SK-N-MC (cell line): ENCODE data around the gene ZNF526.

Source experiments
- DNase-seq: peaks from one replicate; pipeline ENCODE4 v3.0.0-alpha.2; 2011; ENCODE audit warnings: low read depth, low spot score
- H3K27ac ChIP-seq: fragments of 200-600 bp; sonication (generic); 2 replicates; pipeline ENCODE4 v1.5.1; 2016; ENCODE audit warnings: mixed run types
- H3K36me3 ChIP-seq: fragments of 200-600 bp; sonication (generic); 2 replicates; pipeline ENCODE4 v1.6.1; 2017; ENCODE audit warnings: antibody characterized with exemption, low read length, mixed read lengths; ENCODE audit not compliant: insufficient read depth
- H3K4me3 ChIP-seq: fragments of 200-600 bp; sonication (generic); 2 replicates; pipeline ENCODE4 v1.5.1; 2016
- H3K9ac ChIP-seq: fragments of 200-600 bp; sonication (generic); 2 replicates; pipeline ENCODE4 v1.8.0; 2017; ENCODE audit warnings: mixed run types, mixed read lengths; ENCODE audit not compliant: insufficient read length
- H3K9me3 ChIP-seq: fragments of 200-600 bp; sonication (generic); 2 replicates; pipeline ENCODE4 v1.6.1; 2017; ENCODE audit warnings: low read depth, mild to moderate bottlenecking, antibody characterized with exemption, low read length, moderate library complexity, mixed read lengths
- EZH2 ChIP-seq: fragments of 200-600 bp; sonication (generic); IDR thresholded peaks from one replicate; pipeline ENCODE4 v1.6.1; 2017; ENCODE audit warnings: antibody characterized with exemption
- FOXP2 ChIP-seq: optimal IDR thresholded peaks from 2 replicates; pipeline ENCODE3; 2011; ENCODE audit warnings: mild to moderate bottlenecking, moderate library complexity; ENCODE audit not compliant: insufficient read depth; ENCODE audit errors: extremely low read length, control extremely low read depth
- POLR2AphosphoS5 ChIP-seq: IDR thresholded peaks from 2 replicates; pipeline ENCODE4 v1.6.1; 2012; ENCODE audit warnings: mild to moderate bottlenecking, low read depth, low read length, borderline replicate concordance

ZNF526 gene, protein sequence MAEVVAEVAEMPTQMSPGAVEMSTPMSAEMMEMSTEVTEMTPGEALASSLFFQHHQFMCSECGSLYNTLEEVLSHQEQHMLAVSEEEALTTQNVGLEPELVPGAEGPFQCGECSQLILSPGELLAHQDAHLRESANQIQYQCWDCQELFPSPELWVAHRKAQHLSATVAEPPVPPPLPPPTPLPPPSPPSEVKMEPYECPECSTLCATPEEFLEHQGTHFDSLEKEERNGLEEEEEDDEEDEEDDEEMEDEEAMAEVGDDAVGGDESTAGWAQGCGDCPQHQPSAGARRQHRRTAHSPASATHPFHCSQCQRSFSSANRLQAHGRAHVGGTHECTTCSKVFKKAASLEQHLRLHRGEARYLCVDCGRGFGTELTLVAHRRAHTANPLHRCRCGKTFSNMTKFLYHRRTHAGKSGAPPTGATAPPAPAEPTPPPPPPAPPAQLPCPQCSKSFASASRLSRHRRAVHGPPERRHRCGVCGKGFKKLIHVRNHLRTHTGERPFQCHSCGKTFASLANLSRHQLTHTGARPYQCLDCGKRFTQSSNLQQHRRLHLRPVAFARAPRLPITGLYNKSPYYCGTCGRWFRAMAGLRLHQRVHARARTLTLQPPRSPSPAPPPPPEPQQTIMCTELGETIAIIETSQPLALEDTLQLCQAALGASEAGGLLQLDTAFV

DNA sequence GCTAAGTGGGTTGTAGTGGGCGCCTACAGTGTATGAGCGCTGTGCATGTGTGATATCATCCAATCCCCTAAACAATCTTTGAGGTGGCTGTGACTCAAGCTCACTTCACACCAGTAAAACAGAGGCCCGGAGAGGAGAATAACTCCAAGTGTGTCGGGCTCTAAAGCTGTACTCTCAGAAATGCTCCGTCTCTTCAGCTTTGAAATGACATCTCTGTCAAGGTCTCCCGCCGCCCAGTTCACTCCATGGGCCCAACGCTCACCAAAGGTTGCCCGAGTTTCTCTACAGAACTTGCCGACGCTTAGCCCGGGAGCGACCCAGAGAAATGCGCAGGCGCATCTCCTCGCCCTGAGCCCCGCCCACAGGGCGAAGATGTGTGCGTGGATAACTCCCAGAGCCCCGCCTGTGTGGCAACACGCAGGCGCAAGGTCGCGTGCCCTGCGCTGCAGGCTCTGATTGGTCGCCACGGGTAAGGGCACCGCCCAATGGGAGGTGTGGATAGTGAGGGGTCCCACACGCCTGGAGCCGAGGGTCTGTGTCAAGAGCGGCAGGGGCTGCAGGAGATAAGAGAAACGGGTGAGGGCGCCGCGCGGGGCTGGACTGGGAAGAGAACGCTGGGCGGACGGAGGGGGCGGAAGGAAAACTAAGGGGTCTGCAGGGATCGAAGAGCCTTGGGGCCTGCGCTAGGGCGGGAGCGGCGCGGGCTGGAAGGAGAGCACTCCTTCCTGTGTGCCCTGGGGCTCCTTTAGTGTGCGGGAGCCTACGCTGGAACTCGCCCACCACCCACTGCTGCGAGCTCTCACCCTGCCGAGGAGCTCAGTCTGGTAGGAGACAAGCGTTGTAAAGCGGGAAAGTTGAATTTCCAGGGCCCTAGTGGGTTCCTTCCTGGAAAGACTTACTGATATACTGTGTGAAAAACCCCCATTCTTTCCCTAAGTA is at the start of gene ZNF526:
TSS of gene ZNF526 (plus strand) at position 501 of the 939 bp plus-strand sequence. CDS start 4,092 bp downstream, outside the sequence.
- Histone ChIP-seq H3K9me3 (no peaks in the 10 kb centered on the region), H3K27ac (peak within 1 kb of the TSS; percentile 85), H3K4me3 (peak within 1 kb of the TSS; percentile 89), H3K36me3 (peaks cover 18% of the 10 kb centered on the region; the same call in 1 of the 2 replicates), H3K9ac (peak within 1 kb of the TSS; percentile 88)
- DNase-seq: peak; percentile 88
- no peak for TF ChIP-seq FOXP2
- TF ChIP-seq EZH2: no peak
- peak; percentile 97 for TF ChIP-seq POLR2AphosphoS5

DNA sequence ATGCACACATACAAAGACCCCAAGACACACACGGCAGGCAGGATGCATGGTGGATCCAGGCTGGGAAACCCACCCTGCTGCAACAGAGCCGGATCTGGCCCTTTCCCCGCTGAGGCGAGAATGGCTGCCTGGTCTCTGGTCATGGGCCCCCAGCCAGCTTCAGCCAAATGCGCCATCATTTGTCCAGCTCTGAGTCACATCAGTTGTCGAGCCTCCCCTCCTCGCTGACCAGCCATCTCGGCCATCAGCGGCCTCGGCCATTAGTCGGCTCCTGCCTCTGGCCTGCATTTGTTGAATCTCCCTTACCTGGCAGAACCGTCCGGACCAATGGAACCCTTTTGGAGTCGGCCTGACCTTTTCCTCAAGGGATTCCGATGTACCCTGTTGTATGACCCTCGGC is 49.4 kb upstream of the ZNF526 start:
- Histone ChIP-seq H3K27ac (no peak overlapping the region), H3K4me3 (no peak overlapping the region), H3K9me3 (no peaks in the 10 kb centered on the region), H3K36me3 (no peaks in the 10 kb centered on the region), H3K9ac (no peak overlapping the region)
- no peak for DNase-seq
- no peak for TF ChIP-seq FOXP2
- no peak for TF ChIP-seq EZH2
- no peak for TF ChIP-seq POLR2AphosphoS5

DNA sequence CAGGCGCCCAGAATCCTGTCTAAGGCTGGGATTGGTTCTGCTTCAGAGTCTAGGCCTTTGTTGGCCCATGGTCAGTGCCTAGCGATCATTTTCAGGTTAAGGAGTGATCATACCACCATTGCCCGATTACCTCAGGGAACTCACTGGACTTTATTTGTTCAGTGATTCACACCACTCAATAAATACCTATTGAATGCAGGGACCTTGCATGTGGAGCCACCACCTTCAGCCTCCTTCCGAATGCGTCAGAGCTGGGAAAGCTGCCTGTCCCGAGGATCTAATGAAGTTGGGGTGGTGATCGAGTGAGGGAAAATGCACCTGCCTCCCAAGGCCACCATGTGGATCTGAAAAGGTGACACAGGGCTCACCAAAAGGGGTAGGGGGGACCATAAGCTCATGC is 47.9 kb upstream of the ZNF526 start:
- Histone ChIP-seq H3K27ac (no peak overlapping the region), H3K4me3 (no peak overlapping the region), H3K9me3 (no peaks in the 10 kb centered on the region), H3K36me3 (no peaks in the 10 kb centered on the region), H3K9ac (no peak overlapping the region)
- DNase-seq: no peak
- TF ChIP-seq POLR2AphosphoS5 (no peak), EZH2 (no peak), FOXP2 (no peak)

DNA sequence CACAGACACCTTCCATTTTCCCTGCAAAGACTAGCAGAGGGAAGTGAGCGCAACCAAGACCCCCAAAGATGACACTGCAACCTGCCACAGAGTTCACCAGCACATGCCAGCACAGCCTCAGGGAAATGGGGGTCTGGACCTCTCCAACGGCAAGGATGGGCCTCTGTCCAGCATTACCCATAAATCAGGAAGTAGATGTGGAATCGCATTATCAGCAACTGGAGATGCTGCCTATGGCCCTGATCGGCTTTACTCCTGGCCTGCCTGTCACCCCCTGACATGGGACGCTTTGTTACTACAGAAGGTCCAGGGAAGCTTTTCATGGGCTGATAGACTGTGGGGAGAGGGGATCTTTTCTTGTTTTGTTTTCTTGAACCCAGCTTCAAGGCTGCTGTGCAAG is 46.4 kb upstream of the ZNF526 start:
- Histone ChIP-seq H3K9ac (no peak overlapping the region), H3K9me3 (no peaks in the 10 kb centered on the region), H3K36me3 (no peaks in the 10 kb centered on the region), H3K27ac (no peak overlapping the region), H3K4me3 (no peak overlapping the region)
- TF ChIP-seq POLR2AphosphoS5: no peak
- TF ChIP-seq FOXP2: no peak
- TF ChIP-seq EZH2: no peak
- DNase-seq: no peak

DNA sequence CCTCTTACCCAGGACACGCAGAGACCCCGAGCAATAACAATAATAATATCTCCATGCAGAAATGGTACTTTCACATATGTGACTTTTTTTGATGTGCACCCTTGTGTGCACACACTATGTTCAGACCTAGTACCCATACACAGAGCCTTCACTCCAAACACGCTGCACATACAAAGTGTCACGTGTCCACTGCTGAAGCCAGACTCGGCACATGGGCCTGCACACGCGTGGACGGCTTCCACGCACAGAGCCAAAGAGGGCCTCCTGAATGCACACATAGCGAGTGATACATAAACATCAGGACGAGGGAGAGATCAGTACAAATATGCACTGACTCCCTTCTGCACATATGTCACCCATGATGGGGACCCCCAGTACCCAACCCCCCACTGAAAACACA is 45.9 kb upstream of the ZNF526 start:
- Histone ChIP-seq H3K27ac (no peak overlapping the region), H3K4me3 (no peak overlapping the region), H3K9ac (no peak overlapping the region), H3K9me3 (no peaks in the 10 kb centered on the region), H3K36me3 (no peaks in the 10 kb centered on the region)
- no peak for DNase-seq
- TF ChIP-seq FOXP2: no peak
- TF ChIP-seq EZH2: no peak
- no peak for TF ChIP-seq POLR2AphosphoS5

DNA sequence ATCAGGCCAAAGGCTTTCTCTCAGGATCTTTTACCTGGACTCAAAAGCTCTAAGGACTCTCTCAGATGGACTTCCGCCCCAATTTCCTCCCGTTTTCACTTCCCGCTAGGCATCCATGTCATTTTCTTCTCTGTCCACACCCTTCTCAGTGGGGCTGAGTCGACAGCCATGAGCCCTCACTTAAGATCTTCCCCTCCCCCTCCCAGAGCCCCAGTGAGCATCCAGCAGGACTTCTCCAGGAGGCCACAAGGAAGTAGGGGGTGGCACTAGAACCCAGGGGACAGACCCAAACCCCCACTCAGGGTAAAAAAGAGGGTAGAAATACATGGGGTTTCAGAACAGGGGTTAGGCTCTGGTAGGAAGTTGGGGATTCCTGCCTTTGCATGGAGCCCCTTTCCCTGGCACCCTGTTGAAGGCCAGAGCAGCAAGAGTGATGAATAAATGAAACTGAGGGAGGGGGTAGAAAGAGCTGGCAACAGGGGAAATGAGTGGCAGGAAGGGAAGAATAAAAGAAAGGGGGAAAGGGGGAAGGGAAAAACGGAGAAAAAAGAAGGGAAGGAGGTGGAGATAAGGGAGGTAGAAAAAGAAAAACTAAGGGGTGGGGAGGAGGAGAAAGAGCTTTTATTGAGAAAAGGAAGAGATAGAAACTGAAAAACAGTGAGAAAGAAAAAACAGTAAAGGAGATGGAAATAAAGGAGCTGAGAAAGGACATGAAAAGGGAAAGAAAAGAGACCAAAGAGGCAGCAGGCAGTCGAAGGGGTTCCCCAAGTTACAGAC is 45.0 kb upstream of the ZNF526 start:
- Histone ChIP-seq H3K27ac (no peak overlapping the region), H3K9me3 (no peaks in the 10 kb centered on the region), H3K4me3 (no peak overlapping the region), H3K36me3 (no peaks in the 10 kb centered on the region), H3K9ac (no peak overlapping the region)
- TF ChIP-seq FOXP2 (no peak), POLR2AphosphoS5 (no peak), EZH2 (no peak)
- DNase-seq: no peak

DNA sequence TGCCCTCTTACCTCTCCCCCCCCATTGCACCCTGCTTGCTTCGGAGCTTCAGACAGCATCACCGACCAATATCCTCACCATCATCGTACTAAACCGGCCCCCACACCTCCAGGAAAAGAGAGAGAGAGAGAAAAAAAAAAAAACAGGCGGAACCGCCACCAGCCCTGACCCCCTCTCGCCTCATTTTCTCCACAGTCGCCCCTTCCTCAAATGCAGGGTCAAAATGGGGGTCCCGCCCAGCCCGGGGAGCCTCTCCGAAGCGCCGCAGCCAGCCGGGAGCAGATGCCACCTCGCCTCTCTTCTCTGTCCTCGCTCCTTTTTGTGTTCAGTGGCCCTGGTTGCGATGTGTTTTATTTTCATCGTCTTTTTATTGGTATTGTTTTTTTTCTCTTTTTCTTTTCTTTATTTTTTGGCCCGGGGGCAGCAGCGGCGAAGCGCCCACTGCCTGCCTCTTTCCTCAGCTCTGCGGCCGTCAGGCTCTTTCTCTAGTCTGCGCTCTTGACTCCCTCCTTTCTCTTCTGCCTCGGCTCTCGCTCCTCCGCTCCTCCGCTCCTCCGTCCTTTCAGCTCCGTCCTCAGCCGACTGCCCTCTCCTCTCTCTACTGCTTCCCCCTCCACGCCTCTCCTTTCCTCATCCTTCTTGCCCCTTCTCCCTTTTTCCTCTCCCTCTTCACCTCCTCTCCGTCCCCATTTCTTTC is 44.0 kb upstream of the ZNF526 start:
- Histone ChIP-seq H3K36me3 (no peaks in the 10 kb centered on the region), H3K4me3 (peak overlapping the region; percentile 64), H3K27ac (no peak overlapping the region), H3K9ac (no peak overlapping the region), H3K9me3 (no peaks in the 10 kb centered on the region)
- DNase-seq: no peak
- TF ChIP-seq POLR2AphosphoS5 (no peak), EZH2 (peak; percentile 80)
